Peyer's patch (tissue), 4 donors: ENCODE data around the gene NOL8.

Source experiments
- CTCF ChIP-seq, 6 experiments: fragments of 450-650 bp in 4 of 6; fragments of 200-600 bp in 2 of 6; sonication (generic) in 1 of 6; IDR thresholded peaks; one replicate each; pipeline ENCODE4 v1.5.1; 2017 to 2019; ENCODE audit warnings: antibody characterized with exemption in 6 of 6, mild to moderate bottlenecking in 3 of 6, moderate library complexity in 1 of 6
- POLR2A ChIP-seq, 2 donors: fragments of 450-650 bp; IDR thresholded peaks; one replicate each; pipeline ENCODE4 v1.5.1; 2017; ENCODE audit warnings: antibody characterized with exemption in 2 of 2, mild to moderate bottlenecking in 2 of 2, moderate library complexity in 2 of 2

- TF ChIP-seq POLR2A (IDR thresholded peaks at IDR 0.05) (no peak), CTCF (IDR thresholded peaks at IDR 0.05) (no peak)
Measured at GRCh38 chr9:92290785-92291429, 34.2 kb downstream of the NOL8 start.
